DOHH2 (cell line): ENCODE measurements around the gene TBC1D25.

Experiments used
- EZH2phosphoT487 ChIP-seq: fragments of 200-600 bp; sonication (generic); IDR thresholded peaks from 2 replicates; pipeline ENCODE4 v1.6.1; 2017; ENCODE audit warnings: borderline replicate concordance, mild to moderate bottlenecking, antibody characterized with exemption, low read length, moderate library complexity, mixed read lengths
- TF ChIP-seq, protein P1 (sequence below): fragments of 200-600 bp; sonication (generic); IDR thresholded peaks from one replicate; pipeline ENCODE4 v1.5.1; 2014; ENCODE audit warnings: antibody characterized with exemption, mild to moderate bottlenecking, low read depth, low read length; ENCODE audit not compliant: poor library complexity, severe bottlenecking

DNA sequence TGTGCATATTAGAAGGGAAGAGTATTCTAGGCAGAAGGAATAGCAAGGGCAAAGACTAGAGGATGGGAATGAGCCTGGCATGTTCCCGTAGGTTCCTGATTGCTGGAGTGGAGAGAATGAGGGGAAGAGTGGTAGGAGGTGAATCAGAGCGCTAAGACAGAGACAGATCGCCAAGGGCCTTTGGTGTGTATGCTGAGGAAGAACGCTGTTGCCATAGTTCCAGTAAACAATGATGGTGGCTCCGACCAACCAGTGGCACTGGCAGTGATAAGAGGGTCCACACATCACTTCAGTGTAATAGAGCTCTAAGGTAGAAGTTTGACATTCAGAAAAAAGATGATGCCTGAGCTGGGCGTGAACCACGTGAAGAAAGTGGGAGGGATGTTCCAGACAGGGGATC, 966 bp downstream of the TBC1D25 start:
- TF ChIP-seq, protein P1, sequence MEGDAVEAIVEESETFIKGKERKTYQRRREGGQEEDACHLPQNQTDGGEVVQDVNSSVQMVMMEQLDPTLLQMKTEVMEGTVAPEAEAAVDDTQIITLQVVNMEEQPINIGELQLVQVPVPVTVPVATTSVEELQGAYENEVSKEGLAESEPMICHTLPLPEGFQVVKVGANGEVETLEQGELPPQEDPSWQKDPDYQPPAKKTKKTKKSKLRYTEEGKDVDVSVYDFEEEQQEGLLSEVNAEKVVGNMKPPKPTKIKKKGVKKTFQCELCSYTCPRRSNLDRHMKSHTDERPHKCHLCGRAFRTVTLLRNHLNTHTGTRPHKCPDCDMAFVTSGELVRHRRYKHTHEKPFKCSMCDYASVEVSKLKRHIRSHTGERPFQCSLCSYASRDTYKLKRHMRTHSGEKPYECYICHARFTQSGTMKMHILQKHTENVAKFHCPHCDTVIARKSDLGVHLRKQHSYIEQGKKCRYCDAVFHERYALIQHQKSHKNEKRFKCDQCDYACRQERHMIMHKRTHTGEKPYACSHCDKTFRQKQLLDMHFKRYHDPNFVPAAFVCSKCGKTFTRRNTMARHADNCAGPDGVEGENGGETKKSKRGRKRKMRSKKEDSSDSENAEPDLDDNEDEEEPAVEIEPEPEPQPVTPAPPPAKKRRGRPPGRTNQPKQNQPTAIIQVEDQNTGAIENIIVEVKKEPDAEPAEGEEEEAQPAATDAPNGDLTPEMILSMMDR: no peak
- no peak for TF ChIP-seq EZH2phosphoT487
